ENCODE measurements around the gene RBMS3.
"Not testable (repeated sequence)": the region's sequence is repeated elsewhere in the genome, so short reads cannot be mapped to it uniquely, and the experiment has no call there.

The RBMS3 gene

DNA sequence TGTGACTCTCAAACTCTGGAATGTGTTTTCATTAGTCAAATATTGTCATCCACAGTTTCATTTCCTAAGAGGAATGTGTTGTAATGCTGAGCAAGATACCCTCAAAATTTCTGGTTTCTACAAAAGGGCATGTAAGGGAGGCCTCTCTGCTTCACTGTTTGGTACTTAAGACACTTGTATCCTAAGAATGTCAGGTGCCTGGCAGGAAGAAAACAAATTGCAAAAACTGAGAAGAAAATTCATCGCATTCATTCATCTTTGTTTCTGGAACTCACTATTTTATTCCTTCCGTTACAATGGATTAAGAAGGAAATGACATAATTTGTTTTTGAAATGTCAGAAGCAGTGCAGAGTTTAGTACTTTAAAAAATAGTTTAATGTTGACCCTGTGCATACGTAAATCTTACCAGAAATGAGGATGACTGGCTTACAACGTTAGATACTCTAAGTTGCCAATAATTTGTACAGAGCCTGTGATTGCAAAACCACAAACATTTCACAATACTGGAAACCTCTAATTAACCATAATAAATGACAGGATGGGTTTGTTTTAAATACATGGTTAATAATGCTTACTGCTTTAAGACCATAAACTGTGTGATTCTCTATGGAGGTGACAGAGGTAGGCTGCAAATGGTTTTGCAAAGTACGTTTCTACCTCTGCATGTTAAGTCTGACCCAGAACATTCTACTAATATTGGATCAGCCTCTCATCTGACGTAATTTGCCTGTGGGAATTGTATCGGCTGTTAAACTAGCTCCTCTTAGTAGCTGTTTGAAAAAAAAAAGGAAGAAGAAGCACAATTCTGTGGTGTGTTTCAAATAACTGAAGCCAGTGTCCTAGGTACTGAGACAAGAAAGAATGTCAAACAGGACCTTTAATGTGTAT lies 477.8 kb downstream of the RBMS3 start:
- DNase-seq = no peak

DNA sequence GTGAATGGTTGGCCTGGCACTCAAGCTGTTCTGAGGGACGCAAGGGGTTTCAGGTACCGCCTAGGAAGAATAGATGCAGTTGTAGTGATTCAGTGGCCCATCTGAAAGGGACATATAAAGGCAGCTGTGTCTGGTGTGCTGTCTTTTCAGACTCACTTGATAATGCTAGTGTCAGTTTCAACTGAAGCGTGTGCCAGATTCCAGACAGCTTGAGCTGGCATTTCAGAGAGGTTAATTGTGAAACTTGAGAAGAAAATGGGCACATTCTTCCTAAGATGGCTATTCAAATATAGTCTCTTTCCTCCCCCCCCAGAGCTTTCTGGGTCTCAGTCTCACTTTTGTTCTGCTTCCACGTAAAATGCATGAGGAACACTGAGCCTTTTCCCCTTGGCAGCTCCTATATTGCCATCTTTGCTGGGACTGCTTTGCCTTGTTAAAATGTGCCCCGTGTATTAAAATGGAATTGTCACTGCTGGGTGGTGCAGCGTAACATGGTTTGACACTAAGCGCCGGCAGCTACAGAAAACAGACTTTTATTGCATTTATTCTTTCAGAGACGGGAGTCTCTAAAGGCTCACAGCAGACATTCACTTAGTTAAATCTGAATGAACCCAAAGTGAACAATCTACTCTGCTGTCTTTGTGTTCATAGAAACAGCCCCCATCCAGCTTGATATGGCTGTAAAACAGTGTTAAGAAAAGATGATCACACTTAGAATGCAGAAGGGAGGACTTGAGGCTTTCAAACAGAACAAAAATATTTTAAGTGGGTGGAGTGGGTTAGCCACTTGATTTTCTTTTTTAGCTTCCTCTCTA lies 478.7 kb downstream of the RBMS3 start:
- DNase-seq = no peak

DNA sequence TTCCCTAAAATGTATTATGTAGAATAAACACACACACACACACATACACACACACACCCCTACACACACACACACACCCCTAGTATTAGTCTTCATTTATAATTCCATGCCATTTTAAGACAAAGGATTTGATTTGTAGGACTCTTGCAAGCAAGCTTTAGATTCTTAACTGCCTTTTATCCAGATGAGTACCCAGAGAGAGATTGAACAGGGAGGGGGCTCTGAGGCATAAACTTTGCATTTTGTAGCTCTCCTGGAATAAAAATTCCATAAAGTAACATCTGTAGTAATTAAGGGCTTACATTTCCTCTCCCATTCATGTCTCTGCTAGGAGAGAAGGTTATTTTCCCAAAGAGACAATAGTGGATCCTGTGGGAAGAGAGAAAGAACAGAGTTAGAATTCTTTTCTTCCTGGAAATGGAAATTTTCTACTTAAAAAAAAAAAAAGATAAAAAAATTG lies 479.4 kb downstream of the RBMS3 start:
- DNase-seq = no peak

DNA sequence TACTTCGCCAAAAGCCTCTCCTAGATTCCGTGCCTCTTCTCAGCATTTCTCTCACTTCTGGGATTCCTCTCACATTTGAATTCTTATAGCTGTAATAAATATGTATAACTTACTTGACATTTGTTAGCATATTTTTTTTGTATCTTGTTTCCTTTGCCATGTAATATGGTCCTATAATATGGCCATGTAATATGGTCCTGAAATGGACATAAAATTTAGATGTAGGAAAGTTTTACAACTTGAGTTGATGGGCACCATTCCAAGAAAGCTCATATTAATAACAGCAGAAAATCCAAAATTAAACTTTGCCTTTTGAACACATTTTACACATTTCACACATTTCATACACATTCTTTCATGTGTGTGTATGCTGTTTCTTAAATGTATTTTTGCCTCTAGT lies 480.6 kb downstream of the RBMS3 start:
- no peak for DNase-seq

DNA sequence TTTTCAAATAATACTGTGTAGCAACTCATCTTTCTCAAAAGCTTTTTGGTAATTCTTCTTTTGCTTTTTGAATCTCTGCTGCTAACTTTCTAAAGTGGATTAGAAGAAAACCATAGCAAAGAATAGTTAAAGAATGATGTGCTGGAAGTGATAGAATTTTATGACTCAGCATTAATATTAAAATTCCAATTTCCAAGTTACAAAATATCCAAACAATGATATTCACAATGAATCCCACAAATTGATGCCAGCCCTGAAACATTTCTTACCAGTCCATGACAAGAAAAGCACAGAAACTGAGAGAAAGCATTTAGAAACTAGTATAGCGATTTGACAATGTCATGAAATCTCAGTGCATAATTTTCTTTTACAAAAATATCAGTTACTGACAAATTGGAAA lies 482.2 kb downstream of the RBMS3 start:
- no peak for DNase-seq

DNA sequence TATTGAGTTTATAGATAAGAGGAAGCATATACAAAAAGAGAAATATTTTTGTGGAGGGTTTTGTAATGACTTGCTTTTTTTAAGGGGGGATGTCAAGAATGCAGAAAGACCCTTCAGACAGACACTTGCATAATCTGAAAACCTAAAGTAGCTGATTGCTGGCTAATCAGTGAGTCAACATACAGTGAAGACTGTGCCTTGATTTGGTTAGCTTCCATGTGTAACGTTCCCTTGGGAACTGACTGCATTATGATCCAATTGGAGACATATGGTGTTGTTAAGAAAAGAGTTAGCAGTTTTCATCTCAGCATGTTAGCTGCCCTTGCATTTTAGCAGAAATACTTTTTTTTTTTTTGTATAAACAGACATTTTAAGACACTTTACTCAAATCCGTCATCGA lies 483.2 kb downstream of the RBMS3 start:
- DNase-seq = no peak

DNA sequence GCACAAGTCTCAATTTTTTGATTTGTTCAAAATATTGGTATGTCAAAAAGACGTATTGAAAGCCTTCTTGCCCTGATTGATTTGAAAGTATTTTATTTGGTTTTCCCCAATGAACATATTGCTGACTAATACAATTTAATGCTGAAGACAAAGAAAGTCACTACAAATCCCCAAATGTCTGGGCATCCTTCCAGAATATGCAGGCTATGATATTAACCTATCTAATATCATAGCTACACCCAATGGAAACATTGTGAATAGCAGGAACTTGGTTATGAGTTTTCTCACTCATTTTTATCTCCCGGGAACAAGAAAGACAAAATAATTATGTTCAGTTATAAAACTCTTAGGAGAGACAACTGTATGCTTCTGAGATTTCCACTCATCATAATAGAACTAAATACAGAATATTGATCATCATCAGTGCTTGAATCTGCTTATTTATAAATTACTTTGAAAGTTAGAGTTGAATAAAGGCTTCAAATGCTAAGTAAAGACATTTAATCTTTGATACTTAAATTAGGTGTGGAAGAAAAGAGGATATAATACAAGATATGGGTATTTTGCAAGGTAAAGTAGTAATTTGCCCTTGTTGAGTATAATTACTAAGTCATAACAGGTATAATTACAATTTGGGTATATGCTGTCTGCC lies 483.9 kb downstream of the RBMS3 start:
- DNase-seq = no peak

DNA sequence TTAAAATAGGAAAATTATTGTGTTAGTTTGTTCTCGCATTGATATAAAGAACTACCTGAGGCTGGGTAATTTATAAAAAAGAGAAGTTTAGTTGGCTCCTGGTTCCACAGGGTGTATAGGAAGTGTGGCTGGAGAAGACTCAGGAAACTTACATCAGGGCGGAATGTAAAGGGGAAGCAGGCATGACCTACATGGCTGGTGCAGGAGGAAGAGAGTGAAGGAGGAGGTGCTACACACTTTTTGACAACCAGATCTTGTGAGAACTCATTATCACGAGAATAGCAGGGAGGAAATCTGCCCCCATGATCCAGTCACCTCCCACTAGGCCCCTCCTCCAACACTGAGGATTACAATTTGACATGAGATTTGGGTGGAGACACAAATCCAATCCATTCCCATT lies 490.7 kb downstream of the RBMS3 start:
- no peak for DNase-seq

DNA sequence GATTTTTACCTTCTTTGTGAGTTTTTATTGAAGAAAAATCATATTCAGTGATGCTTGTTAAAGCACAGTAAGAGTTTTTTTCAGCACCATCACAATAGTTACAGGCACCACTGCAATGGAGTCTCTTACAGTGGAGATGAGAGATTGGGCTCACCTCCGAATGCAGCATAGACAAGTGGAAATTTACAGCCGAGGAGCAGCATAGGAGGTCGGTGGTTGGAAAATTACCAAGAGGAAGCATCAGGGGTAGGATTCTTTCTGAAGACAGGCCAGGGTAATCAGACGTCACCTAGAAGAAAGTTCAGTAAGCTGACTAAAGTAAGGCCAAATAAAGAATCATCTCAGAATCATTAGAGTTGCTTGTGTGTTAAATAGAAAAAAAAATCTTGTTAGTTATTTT lies 491.6 kb downstream of the RBMS3 start:
- no peak for DNase-seq

DNA sequence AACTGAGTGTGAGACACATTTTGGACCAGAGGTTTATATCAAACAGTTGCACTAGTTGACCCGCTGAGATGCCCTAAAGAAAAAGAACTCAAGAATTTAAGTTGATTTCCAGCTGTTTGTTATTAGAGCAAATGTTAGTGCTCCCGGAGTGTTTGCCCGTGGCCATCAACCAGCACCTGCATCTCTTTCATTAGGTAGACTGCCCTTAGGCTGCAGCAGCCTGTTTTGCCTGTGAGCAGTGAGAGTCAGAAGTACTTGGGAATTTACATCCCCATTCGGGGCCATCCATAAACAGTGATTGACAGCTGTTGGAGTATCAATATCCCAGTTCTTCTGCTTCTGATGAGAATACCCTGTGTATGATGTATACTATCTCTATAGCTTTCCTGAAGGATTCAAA lies 492.6 kb downstream of the RBMS3 start:
- DNase-seq = no peak

DNA sequence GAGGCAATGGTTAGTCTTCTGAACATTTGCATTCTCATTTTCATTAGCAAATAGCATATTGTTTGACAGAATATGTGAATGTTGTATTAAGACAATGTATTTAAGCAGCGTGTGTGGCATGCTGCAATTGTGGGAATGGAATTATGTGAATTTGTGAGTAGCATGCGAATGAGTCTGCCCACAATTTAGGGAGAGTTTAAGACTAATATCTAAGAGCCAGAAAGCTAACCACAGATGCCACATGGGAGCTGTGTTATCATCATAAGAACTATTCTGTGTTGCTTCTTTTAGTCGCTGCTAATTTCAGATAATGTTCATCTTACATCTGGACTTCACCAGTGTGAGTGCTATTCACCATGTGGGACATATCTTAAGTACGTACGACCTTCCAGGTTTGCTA lies 494.5 kb downstream of the RBMS3 start:
- DNase-seq = no peak

DNA sequence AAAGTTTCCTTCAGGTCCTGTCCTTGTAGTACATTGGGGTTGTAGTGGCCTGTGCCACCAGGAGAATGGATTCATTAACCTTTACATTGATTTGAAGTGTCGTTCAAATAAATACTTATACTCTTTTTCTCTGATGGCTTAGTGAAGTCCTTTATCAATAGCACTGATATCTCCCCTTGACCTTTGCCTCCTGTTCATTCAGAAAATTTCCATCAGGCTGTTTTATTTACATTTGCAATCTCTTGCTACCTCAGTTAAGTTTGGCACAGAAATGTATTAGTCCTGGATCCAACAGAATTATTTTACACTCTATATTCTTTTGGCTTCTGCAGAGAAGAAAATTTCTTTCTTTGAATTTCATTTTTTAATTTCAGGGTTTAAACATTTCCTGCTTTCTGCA lies 497.0 kb downstream of the RBMS3 start:
- no peak for DNase-seq

DNA sequence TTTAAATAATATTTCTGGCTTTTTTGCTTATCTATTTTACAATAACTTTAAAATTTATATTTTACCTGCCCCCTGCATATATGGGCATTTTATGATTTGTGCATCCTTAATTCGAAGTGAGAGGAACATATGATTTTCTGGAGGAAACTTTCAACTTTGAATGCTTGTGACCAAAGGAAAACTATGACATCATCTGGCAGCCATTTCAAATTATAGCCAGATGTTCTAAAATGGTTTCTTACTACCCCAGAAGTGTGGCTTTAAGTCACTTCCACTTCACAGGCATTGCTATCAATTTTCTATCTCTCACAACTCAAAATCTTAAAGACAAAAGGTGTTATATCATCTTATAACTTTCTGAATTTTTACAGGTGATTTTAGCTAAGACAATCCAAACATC lies 508.8 kb downstream of the RBMS3 start:
- DNase-seq = no peak

DNA sequence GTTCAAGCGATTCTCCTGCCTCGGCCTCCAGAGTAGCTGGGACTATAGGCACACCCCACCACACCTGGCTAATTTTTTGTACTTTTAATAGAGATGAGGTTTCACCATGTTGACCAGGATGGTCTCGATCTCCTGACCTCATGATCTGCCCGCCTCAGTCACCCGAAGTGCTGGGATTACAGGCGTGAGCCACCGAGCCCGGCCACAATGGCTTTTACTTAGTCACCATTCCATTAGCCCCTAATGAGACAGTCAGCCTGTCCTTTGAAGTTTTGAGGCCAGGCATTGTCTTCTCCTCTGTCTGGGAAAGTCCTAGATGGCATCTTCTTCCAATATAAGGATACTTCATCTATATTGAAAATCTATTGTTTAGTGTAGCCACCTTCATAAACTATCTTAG lies 515.9 kb downstream of the RBMS3 start:
- no peak for DNase-seq

DNA sequence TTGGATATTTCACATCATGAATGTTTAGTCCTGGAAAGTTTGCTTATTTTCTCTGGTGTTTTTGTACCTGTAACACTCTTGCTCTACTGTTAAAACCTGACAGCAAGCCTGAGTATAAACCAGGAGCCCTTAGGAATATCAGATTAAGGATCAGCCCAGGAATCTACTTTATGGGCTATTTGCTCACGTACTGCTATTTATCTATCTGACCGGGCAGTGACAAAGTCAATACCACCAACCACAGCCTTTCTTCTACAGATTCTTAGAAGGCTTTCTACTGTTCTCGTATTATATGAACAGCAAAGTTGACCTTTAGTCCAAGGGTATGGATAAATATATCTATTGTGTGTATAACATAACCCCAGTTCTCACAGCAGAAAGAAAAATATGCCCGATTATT lies 521.2 kb downstream of the RBMS3 start:
- DNase-seq = no peak

DNA sequence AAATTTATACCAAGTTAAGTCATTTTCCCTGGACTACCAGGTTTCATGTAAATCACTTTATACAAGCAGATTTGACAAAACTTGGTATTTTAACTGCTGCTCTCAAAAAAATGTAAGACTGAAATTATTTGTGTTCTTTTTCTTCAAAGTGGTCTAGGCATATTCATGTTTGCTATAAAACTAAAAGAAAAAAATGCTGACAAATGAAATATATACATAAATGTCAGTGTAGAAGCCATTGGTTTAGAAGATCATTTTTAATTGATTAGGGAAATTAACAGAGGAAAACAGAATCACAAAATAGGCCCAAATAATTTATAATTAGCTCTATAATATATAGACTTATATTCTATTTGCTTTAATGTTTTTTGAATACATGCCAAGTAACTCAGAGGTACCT lies 523.2 kb downstream of the RBMS3 start:
- DNase-seq = no peak

DNA sequence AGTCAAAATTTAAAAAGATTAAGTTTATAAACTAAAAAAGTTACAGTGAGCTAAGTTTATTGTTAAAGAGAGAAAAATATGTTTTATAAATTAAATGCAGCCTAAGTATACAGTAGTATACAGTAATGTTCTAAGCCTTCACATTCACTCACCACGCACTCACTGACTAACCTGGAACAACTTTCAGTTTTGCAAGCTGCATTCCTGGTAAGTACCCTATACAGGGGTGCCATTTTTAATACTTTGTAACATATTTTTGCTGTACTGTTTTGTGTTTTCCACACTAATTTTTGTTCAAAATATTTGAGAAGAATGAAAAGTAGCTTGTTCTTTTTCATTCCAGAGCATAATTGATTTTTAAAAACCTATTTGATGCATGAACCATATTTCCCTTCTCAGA lies 524.9 kb downstream of the RBMS3 start:
- DNase-seq = no peak

DNA sequence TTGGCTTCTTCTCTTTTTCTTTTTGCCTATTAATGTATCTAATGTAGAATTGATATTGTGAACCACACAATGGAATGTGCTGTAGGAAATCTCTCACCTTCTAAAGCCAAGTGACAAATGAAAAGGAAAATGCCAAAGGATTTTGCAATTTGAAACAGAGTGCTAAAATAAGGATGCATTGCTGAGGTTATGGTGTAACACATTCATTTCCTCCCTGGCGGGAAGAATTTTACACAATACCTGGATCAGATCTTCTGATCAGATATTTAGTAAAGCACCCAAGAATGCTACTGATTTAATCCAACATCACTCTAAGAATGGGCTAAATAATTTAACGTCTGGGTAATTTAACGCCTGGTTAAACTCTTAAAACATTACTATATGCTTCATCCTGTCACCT lies 527.5 kb downstream of the RBMS3 start:
- DNase-seq = not testable (repeated sequence)

DNA sequence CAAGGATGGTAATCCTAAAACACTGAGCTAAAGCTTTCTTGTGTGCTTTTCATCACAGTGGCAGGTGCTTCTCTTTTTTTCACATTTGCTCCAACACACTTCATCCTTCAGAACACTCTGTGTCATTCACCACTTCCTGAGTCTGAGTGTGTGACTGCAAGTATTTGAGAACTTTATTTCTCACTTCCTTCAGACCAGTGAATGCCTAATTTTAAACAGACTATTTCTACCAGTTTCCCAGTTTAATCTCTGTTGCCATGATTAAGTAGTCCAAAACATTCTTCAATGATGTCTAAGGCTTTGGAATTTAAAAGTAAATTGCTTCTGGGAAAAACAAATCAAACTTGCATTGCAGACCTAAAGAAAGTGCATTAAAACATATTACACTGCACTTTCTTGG lies 541.2 kb downstream of the RBMS3 start:
- no peak for DNase-seq

DNA sequence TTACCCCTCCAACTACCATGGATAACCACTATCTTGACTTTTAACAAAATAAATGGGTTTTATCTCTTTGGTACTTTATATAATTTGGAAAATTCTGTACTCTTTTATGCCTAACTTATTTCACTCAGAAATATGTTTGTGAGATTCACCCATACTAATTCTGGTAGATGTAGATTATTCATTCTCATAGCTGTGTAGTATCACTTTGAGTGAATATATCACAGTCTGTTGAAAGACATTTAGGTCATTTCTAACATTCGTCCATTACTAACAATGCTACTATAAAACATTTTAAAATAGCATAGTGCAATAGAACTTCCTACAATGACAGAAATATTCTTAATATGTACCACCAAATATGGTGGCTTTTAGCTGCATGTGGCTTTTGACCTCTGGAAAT lies 542.4 kb downstream of the RBMS3 start:
- no peak for DNase-seq

DNA sequence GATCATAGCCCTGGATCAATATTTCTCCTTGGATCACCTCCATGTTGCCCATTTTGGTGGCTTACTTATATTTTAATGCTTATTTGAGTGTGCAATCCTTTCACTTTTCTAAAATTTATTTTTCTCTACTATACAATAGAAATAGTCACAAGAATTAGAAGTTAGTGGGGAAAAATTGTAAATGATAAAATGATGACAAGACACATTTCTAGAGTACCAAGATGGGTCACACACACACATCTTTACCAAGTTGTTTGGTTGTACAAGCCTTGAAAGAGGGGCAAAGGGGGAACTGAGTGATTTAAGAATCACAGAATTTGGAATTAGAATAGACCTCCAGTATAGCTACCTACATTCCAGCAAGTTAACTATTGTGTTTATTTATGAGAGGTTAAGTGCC lies 545.8 kb downstream of the RBMS3 start:
- no peak for DNase-seq

DNA sequence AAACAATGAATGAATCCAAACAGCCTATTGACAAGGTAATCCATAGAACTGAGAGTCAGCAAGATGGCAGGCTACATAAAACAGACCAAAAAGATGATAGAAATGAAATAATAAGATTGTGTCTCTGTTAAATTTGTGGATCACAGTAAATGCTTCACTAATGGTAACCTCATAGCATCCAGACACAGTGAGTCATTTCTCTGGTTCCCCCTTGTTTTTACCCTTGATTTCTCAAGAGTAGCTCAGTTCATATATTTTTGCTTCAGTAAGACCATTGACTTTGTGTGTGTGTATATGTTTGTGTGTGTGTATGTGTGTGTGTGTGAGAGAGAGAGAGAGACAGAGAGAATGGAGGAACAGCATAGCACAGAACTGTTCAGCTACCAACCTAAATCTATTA lies 546.9 kb downstream of the RBMS3 start:
- DNase-seq = no peak

DNA sequence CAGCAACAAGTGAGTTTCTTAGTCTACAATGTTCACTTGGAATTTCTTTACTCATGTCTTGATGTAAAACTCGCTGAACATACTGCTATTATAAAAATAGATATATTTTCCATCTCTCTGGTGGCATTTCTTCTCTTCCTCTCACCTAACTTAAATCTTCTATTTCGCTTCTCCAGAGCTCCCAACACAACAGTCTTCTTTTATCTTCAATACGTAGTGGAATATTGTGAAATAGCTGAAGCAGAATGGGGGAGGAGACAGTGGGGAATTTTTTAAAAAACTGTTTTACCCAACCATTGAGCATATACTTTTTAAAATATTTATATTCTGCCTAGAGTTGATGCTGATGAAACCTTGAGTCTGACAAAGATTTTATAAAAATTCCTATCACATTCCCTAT lies 548.5 kb downstream of the RBMS3 start:
- DNase-seq = no peak

DNA sequence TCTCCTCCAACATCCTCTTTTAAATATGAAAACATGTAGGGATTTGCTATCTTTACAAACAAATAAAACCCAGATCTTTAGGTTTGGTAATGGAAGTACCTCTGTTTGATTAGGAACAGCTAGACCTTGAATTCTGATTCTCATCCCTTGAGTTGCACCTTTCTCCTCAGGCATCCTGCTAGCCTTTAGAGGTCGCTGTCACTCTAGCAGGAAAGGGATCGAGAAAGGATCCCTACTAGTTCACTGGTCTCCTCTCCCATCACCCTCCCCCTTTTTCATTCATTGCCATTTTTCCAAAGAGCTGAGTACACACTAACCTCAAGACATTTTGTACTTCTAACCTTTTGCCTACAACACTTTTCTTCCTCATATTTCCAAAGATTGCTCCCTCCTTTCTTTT lies 569.8 kb downstream of the RBMS3 start:
- DNase-seq = no peak

Data from stimulated activated CD4-positive, alpha-beta T cell treated with anti-CD3 and anti-CD28 coated beads, Interleukin-1b, Interleukin-23, amount 100 ng/mL, for 48 hours (primary cell).